ENCODE measurements around the gene TMEM131.

The TMEM131 gene

GRCh38 chr2:97796465-97797126 is 199.2 kb downstream of the TMEM131 start:
- no peak for DNase-seq

- DNase-seq: no peak
These were observed 203.3 kb downstream of the TMEM131 start for GRCh38 chr2:97792416-97792815.

- no peak for DNase-seq
These were observed 206.6 kb downstream of the TMEM131 start for GRCh38 chr2:97788986-97789644.

- no peak for DNase-seq
These were observed 209.9 kb downstream of the TMEM131 start for GRCh38 chr2:97785818-97786217.

- peak in 1 of 5 experiments; percentile 11 for DNase-seq
These were observed 210.8 kb downstream of the TMEM131 start for GRCh38 chr2:97784953-97785352.

DNA sequence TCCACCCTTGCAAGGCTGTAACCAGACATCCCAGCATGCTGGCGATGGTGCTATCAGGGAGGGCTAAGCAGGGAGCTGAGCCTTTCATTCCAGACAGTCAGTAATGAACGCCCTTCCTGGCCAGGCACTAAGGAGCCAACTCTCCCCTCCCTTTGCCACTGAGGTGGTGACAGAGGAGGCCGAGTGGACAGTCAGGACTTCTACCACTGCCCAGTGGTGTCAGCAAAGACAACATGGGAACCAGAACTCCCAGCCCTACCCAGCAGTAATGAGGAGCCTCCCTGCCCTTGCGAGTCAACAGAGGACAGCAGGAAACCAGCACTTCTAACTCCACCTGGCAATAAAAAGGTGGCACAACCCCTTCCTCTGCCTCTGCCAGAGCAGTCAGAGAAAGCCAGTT is 213.8 kb downstream of the TMEM131 start:
- DNase-seq: no peak

GRCh38 chr2:97779141-97779540 is 216.6 kb downstream of the TMEM131 start:
- DNase-seq: no peak

DNA sequence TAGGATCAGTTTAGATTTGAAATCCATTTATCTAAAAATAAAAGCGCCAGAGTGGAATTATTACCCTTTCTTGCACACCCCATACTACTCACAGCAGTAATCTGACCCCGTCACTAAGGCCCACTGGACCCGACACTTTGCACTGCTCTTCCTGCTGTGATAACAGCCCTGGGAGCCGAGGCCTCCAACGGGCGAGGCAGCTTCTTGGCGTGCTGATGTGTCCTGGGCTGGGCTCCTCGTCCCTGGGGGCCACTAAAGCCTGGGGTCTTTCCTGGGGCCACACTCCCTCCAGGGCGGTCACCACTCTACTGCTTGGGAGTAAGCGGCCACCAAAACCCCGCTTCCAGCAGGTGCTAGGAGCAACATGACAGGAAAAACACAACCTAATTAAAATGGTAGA is 220.7 kb downstream of the TMEM131 start:
- no peak for DNase-seq

DNA sequence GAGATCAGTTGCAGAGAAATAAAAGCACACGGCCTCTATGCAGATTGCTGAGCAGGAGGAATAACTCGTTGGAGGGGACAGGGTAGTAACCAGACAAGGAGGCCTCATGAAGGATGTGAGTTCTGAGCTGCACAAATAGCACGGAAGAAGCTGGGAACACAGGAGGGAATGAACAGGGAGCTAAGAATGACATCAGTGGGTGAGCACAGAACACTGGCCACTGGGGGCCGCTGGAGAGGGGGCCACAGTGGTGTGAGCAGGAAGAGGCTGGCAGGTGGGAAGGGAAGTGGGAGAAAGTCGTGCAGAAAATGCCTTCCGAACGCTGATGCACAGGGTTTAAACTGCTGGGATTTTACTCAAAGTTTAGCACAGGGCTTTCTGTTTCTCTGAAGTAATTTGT is 221.3 kb downstream of the TMEM131 start:
- no peak for DNase-seq

DNA sequence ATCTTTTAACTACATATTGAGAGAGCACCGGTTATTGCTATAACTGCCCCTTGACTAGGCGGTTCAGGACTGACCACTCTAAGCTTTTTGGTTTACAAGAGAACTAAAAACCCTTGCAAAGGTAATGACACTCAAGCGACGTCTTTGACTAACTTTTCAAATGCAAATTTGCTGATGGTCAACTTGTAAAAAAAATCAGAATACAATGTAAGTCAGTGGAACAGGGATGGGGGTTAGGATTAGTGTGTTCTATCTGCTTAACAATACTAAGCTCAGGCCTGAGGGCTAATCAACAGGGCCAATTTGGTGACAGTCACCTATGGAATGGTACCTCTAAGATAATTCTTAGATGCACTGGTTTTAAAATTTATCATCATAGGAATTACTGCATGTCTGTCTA is 225.3 kb downstream of the TMEM131 start:
- DNase-seq: no peak

- no peak for DNase-seq
These were observed 226.0 kb downstream of the TMEM131 start for GRCh38 chr2:97769711-97770110.

GRCh38 chr2:97769308-97769707 is 226.4 kb downstream of the TMEM131 start:
- no peak for DNase-seq

DNA sequence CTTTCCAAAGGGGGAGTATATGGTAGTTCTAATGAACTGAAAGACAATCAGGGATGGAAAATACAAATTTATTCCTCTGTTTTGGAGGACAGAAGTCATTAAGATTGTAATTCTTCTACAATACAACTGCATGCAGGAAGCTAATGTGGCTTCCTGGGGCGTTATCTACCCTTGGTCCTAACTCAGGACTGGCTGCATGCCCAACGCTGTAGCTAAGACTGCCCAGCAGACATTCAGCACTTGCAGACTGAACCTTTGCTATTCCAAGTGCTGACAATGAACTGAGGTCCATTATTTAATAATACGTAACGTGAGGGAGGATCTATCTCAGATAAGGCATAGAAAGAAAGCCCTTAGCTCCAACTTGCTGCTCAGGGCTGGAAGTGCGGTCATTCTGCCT is 229.2 kb downstream of the TMEM131 start:
- no peak for DNase-seq

DNA sequence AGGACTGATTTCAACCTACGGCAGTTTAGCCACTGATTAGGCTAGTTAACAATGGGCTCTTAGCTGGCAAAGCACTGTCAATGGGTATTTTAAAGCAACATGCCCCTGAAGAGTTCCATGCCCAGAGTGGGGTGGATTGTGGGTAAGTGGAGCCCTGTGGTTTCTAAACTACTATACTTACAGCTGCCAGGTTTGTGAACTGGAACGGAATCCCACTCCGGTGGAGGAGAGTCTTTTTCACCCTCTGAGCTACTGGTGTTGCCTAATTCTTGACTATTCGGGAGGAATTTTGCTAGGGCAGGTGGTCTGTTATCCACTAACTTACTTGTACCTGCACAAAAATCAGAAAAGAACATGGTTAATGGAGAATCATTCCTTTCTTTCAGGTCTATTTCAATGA is 229.8 kb downstream of the TMEM131 start:
- no peak for DNase-seq

- DNase-seq: no peak
These were observed 231.0 kb downstream of the TMEM131 start for GRCh38 chr2:97764559-97765263.

DNA sequence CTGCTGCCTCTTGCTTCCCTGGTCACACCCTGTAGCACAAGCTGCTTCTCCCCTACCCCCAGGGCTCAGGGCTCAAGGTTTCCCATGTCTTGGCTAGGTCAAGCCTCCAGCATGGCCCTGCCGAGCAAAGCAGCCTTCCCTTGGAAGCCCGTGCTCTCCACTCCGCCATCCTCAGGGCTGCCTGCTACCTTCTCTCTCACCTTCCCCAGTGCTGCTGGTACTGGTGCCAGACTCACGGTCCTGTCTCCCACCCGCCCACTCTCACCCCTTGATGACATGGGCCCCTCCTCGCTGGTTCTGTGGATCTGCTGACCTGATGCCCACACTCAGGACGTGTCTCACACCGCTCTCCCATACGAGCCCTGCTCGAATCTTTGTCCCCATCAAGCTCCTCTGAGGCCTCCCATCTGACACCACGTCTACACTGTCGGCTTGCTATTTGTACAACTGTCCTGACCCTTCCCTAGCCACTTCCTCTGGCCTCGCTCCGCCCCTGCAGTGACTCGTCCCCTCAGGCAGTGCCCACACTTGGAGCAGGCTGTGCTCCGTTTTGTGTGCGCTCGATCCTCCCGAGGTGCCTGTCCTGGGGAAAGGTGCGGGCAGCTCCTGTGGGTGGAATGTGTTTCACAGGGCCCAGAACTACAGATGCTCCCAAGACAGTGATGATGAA is 232.4 kb downstream of the TMEM131 start:
- no peak for DNase-seq

DNA sequence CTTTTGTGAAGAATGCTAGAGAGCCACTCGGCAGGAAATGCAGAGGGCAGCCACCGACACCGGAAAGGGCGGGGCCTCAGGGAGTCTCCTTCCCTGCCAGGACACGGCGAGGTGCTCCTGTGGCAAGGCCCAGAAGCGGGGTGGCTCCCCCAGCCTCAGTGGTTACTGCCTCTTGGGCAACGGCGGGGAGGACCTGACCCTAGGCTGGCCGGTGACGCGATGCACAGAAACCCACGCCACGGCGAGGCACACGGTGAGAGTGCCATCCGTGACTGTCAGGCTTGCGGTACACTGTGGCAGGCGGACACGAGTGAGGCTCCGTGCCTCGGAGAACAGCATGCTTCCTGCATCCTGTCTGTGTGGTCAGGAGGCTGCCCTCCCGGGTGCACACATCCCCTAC is 234.6 kb downstream of the TMEM131 start:
- peak in 3 of 5 experiments; percentile 41 to 81 (median 71) for DNase-seq

GRCh38 chr2:97760480-97761049 is 235.2 kb downstream of the TMEM131 start:
- no peak for DNase-seq

- peak in 1 of 5 experiments; percentile 35 for DNase-seq
These were observed 235.9 kb downstream of the TMEM131 start for GRCh38 chr2:97759727-97760407.

DNA sequence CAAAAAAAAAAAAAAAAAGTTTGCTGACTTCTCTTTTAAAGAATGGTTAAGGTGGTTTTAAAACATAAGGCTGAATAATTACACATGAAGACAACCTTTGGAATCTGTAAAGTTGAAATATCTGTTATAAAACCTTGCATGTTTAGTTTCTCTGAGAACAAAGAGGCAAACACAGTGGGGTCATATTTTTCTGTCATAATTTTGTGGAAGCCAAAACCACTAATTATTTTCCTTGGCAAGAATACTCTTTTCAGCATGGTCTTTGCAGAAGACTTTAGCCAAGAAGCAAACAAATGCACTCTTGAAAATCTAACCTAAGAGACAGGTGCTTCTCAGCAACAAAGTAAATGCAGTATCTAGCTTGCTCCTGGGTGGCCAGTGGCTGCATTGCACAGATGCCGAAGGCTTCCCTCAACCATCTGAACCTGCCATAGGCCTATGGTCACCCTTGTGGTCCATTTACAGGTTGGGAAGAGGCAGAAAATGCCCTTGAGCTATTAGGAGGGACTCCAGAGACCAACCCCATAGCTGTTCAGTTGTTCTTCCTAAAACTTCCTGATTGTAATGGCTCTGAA is 237.5 kb downstream of the TMEM131 start:
- no peak for DNase-seq

- DNase-seq: no peak
These were observed 238.7 kb downstream of the TMEM131 start for GRCh38 chr2:97757062-97757461.

DNA sequence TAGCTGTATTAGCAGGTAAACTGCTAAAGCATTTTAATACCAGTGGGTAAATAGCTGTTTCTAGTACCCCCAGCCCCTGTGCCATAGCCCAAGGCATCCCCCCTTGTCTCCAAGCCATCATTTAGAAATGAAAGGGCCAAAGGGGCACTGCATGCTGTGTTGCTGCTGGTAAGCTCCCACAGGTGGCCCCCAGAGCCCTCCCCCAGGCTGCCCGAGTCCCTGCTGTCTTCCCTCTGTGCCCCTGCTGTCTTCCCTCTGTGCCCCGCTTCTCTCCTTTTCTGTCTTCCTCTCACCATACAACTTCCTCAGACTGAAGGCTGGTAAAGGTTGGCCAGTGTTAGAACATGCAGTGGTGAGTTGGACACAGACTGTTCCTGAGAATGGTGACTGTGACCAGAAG is 240.3 kb downstream of the TMEM131 start:
- no peak for DNase-seq

All from T-helper 2 cell (primary cell).